Middle frontal gyrus (tissue), 1 donor: ENCODE measurements around the gene CPEB2.

Experiments used
- DNase-seq: peaks from one replicate; pipeline ENCODE4 v3.0.0-alpha.2; 2015; ENCODE audit warnings: low spot score; ENCODE audit errors: extremely low spot score

CPEB2 gene

GRCh38 chr4:15010038-15010585 is 7.8 kb downstream of the CPEB2 start:
- DNase-seq: no peak

GRCh38 chr4:15011166-15011565 is 8.9 kb downstream of the CPEB2 start:
- DNase-seq: no peak

DNA sequence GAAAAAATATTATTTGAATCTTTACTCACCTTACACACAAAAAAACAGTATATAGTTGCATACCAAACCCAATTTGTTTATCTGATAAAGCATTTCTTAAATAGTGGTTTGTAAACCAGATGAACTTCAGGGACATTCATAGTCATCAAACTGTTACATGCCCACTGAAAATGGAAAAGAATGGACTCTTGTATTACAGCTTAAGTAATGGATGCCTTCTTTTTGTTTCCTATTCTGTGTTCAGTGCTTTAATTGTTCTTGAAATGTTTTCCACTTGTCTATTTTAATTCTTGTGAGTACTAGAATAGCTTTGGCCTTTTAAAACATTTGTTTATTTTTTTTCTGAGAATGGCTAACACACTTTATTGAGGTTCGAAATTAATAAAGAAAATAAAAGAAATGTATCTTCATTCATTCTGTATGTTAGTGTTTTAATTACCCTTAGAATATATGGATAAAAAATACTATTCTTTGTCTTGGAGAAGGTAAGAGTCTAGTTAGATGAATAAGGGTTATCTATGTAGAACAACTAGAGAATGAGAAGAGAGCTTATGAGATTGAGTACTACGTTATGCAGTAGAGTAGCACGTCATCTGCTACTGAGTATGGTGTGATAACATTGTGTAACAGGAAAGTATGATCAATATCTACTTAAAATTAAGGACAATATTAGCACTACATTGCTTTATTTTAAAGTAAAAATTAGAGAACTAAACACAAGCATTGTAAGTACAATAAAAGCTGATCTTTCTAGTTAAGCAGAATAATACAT is 9.9 kb downstream of the CPEB2 start:
- no peak for DNase-seq

- no peak for DNase-seq
Observed at GRCh38 chr4:15013585-15013984, 11.3 kb downstream of the CPEB2 start.

- DNase-seq: no peak
Observed at GRCh38 chr4:15015170-15015569, 12.9 kb downstream of the CPEB2 start.

DNA sequence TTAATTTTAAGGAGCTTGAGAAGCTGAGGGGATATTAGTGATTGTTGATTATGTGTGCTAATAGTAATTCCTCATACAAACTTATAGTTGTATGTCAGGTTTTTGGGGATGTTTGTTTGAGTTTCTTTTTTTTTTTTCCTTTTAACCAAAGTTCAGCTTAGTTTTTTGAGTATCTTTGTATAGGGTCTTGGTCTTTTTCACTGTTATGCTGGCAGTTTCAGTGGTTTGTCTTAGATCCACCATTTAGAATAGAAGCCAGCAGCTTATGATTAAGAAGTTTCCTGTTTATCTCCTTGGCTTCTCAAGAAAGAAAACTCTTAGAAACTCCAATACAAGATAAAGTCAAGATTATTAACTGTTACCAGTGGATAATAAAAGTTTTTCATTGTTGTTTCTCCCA is 16.1 kb downstream of the CPEB2 start:
- DNase-seq: no peak

GRCh38 chr4:15020502-15021286 is 18.4 kb downstream of the CPEB2 start:
- no peak for DNase-seq

DNA sequence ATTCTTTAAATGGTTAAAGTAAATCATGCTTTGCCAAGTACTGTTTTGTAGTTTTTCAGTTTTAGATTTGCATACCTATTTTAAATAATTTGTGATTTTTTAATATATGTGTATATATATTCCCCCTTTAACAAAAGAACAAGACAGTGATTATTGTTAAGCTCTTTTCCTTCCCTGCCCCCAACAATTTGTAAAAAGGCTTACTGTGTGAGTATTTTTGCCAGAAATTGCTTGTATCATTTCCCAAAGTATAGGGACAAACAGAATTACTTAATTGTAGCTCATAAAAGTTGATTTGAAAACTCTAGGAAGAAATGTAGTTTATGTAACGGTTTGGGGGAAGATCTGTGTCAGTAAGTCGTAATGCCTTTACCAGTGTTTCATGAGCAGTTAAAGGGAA is 19.0 kb downstream of the CPEB2 start:
- DNase-seq: no peak

GRCh38 chr4:15021946-15022345 is 19.7 kb downstream of the CPEB2 start:
- no peak for DNase-seq

- no peak for DNase-seq
Observed at GRCh38 chr4:15024386-15024785, 22.1 kb downstream of the CPEB2 start.

GRCh38 chr4:15025693-15026092 is 23.4 kb downstream of the CPEB2 start:
- DNase-seq: no peak

DNA sequence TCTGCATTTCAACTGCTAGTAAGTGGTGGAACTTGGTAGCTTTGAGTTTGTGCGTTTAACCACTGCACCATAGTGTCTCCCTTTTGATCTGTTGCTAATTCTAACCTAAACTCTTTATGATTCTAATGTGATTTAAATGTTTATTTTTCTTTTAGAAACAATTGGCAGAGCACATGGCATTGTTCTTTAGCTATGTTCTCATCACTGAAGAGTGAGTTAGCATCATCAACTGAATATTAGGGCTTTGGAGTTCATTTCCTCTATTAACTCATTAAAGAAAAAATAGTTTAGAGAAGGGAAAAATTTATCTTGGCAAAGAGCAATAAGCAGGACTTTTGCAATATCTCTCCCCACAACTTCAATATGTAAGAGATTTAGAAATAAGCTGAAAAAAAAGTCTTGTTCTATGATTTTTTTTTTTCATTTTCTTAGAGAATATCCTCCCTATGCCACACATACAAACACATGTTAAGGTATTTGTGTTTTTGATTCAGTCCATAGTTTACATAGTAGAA is 25.7 kb downstream of the CPEB2 start:
- no peak for DNase-seq

DNA sequence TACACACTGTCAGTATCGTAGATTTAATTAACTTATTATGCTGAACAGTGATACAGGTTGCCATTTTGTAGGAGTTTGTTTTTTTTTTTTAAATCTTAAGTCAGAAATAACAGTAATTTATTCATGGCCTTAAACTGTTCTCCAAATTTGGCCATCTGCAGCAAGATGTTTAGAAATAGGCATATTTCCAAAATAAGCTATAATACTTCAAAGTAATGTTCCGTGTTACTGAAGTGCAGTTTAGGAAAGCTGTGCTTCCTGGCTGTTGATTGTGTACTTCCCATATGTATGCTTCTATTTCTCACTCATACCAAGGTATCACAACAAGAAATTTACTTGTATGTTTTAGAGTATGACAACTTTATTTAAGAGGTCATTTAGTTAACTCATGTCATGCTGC is 28.9 kb downstream of the CPEB2 start:
- no peak for DNase-seq

GRCh38 chr4:15031993-15032675 is 29.9 kb downstream of the CPEB2 start:
- DNase-seq: no peak

GRCh38 chr4:15034071-15034764 is 31.9 kb downstream of the CPEB2 start:
- no peak for DNase-seq

DNA sequence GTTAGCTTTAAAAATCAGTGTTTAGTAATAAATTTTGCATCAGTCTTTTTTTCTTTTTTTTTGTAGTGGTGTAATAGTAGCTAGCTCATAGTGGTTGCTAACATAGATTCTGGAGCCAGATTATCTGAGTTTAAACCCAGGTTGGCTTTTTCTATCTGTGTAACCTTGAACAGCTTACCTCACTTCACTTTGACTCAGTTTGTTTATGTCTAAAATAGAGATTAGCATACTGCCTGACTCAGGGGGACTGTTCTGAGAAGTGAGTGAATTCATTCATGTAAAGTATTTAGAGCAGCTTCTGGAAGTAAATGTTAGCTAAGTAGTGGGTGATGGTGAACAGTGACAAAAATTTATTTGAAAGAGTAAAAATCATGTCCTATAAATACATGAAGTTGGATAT is 32.9 kb downstream of the CPEB2 start:
- no peak for DNase-seq

- no peak for DNase-seq
Observed at GRCh38 chr4:15037923-15038541, 35.8 kb downstream of the CPEB2 start.

GRCh38 chr4:15040916-15041463 is 38.7 kb downstream of the CPEB2 start:
- no peak for DNase-seq

DNA sequence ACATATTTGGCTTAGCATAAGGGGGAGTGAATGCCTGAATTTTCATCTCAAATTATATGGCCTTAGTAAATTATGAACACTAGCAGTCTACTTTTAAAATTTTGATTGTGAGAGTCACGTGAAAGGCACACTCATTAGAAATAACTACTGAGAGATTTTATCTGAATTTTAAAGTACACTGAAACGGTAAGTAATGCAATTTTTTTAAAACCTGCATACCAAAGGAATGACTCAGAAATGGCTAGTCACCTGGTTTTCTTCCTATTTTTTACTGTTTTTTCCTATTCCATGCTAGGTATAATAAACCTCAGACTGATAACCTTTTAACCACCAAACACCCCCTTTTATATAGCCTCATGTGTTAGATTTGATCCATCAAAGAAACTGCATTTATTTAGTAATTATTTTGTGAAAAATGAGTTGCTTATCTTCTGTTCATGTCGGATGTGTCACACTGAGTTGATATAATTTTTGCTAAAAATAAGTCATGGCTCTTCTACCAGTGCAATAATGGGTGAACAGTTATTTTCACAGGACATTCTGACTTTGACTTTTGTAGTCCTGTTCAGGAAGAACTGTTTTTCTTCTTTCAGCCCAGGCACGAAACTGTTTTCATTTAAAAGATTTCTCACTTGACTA is 40.4 kb downstream of the CPEB2 start:
- DNase-seq: no peak

DNA sequence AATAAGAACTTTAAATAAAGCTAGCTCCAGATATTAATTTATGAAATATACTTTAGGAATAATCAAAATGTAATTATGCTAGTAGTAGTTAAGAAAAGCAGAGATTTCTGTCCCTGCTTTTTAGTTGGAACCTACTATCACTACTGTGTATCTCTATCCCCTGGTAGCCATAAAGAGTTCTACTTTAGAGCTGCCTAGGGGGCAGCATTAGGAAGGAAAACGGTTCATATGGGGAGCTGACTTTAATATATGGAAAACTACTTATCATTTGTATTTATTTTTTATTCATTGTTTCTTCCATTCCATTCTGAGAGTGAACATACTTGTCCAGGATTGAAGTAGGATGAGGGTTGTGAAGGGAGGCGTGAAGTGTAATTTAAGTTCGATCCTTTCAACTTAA is 40.9 kb downstream of the CPEB2 start:
- no peak for DNase-seq
